Brain pericyte (primary cell): ENCODE measurements around the gene PLA2G2A.
"Not testable (repeated sequence)": the region's sequence is repeated elsewhere in the genome, so short reads cannot be mapped to it uniquely, and the experiment has no call there.

Source experiments
- DNase-seq: peaks from one replicate; pipeline ENCODE4 v3.0.0-alpha.2; 2012; ENCODE audit warnings: low read depth, low spot score

The PLA2G2A gene

GRCh38 chr1:19932866-19933265 is 46.6 kb downstream of the PLA2G2A start:
- DNase-seq, result no peak

GRCh38 chr1:19927130-19927421 is 52.3 kb downstream of the PLA2G2A start:
- DNase-seq, result not testable (repeated sequence)

GRCh38 chr1:19926296-19927129 is 52.9 kb downstream of the PLA2G2A start:
- DNase-seq, result no peak
